Esophagus squamous epithelium (tissue), 4 donors: Measurements from ENCODE around the gene ARHGAP40.

Source experiments
- CTCF ChIP-seq, 6 experiments: fragments of 450-650 bp in 4 of 6; fragments of 200-600 bp in 2 of 6; sonication (generic) in 2 of 6; IDR thresholded peaks; one replicate each; pipeline ENCODE4 v1.5.1; 2016 to 2019; ENCODE audit warnings: antibody characterized with exemption in 6 of 6, mild to moderate bottlenecking in 4 of 6, moderate library complexity in 4 of 6
- POLR2A ChIP-seq, 4 donors: fragments of 450-650 bp; IDR thresholded peaks; one replicate each; pipeline ENCODE4 v1.6.1; 2017; ENCODE audit warnings: antibody characterized with exemption in 4 of 4, mild to moderate bottlenecking in 4 of 4, moderate library complexity in 3 of 4

DNA sequence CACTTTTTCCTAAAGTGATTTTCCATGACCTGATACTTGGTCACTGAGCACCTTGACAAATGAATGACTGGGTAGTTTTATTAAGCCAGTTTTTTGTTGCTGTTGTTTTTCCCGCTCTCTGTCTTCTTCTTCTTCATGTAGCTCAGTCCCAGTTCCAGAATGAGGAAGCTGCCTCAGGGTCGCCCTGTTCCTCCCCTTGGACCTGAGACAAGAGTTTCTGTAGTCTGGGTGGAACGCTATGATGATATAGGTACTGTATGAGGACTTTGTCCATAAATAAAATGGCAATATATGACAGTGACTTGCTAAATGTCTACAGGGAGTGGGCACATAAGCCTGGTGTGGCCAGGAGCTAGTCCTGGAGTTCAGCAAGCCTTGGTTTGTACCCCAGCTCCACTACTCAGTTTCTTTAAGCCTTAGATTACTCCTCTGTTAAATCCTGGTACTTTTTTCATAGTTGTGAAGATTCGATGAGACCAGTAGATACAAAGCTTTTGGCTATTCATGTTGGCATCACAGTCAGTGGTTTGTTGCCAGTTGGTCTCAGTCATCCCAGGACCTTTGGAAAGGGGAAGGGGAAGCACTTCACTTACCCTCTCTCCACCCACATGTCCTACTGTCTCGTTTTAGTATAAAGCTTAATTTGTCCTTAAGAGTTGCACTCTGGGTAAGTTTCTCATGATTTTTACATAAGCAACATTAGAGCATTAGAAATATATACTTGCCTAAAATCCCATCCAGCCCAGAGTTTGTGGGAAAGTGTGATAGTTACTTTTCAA, 31.7 kb upstream of the ARHGAP40 start:
- no peak for TF ChIP-seq CTCF (IDR thresholded peaks at IDR 0.05)
- TF ChIP-seq POLR2A (IDR thresholded peaks at IDR 0.05): no peak
